DMS53 treated with DMSO at 0.1 percent for 48 hours (cell line): ENCODE results near the gene SVBP.

Source experiments
- DNase-seq: peaks from one replicate; lab custom pipeline; 2025; ENCODE audit not compliant: unreplicated experiment; lab: John Stamatoyannopoulos, UW

SVBP gene

GRCh38 chr1:42806593-42806992, 10.6 kb downstream of the SVBP start:
- no peak for DNase-seq

DNA sequence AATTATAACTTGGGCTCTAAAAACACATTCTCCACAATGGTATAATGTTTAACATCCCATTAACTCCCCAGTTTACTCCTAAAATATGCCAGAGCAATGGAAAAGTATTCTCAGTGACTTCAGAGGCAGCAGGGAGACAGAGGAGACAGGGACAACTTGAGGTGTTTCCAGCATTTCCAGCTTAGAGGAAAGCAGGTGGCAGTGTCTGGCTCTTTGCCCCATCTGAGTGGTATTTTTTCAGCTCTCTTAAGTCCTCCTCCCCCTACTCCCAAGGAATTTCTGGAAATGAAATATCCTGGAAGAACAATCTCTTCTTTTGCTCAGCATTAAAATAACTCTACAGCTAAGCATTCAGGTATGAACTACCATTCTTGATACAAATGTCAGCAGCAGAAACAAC, 11.0 kb downstream of the SVBP start:
- DNase-seq: no peak

GRCh38 chr1:42801832-42802473, 15.2 kb downstream of the SVBP start:
- DNase-seq: no peak

DNA sequence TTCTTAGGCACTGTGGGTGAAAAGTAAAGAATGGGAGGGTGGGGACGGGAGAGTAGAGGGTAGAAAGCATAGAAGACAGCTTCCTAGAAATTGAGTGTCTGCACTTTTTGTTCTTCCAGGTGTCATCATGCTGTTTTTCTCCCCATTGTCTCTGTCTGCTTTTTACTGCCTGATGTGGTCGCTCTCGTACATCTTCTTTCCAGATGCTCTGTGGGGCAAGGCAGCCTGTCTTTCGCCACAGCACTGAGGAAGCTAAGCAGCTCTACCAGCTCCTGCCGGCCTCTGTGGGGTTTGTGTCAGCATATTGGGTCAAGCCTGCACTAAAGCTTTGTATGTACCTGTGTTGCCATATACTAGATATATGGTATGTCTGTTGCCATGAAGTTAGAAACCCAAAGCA, 19.2 kb downstream of the SVBP start:
- DNase-seq: no peak

GRCh38 chr1:42797414-42797813, 19.8 kb downstream of the SVBP start:
- no peak for DNase-seq

- DNase-seq: no peak
Measured at GRCh38 chr1:42793824-42794223, 23.4 kb downstream of the SVBP start.

- DNase-seq: no peak
Measured at GRCh38 chr1:42788021-42788420, 29.2 kb downstream of the SVBP start.

DNA sequence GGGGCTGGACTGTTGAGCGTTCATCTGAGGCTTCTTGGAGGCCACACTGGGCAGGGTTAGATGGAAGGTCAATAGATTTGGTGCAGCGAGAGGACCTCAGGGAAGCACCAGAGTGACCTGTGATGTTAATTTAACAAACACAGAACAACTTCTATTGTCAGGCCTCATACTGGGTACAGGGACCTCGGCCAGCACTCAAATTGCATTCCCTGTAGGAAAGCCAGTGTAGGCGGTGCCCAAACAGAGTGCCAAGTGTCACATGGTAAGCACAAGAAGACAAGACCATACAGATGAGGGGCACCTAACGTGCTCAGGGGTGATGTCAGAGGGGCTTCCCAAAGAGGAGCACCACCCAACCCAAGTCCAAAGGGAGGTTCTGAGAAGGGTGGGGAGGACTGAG, 31.1 kb downstream of the SVBP start:
- DNase-seq: no peak

- no peak for DNase-seq
Measured at GRCh38 chr1:42784946-42785693, 32.1 kb downstream of the SVBP start, which contains the start of gene TMEM269. Gene TMEM269, plus strand, starts transcription at chr1:42784991. Its CDS starts 4,903 bp downstream, at chr1:42789894.

- no peak for DNase-seq
Measured at GRCh38 chr1:42784547-42784945, 32.7 kb downstream of the SVBP start.

DNA sequence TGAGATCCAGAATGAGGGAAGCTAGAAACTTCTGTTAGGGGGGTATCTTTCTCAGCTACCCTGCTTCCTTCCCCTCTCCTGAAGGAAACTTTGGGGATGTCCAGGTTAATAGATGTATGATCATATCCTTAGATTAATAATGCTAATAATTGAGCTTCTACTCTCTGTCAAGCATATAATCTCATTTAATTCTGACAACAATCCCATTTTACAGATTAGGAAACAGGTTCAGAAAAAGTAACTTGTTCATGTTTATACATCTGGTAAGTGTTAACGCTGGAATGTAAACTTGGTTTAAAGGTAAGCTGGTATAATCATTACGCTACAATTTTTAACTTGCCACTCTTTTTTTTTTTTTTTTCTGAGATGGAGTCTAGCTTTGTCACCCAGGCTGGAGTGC, 34.1 kb downstream of the SVBP start:
- no peak for DNase-seq

DNA sequence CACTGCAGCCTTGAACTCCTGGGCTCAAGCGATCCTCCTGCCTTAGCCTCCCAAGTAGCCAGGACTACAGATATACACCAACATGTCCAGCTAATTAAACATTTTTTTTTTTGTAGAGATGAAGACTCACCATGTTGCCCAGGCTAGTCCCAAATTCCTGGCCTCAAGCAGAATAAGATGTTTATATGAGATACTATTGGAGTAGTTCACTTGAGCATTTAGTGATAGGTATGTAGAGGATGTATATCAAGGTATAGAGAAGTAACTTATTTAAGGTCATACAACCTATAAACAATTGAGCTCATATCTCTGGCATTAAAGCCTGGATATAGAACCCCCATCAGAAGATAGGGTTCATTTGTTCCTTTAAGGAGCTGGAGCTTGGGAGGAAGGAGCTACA, 37.0 kb downstream of the SVBP start:
- DNase-seq: no peak

DNA sequence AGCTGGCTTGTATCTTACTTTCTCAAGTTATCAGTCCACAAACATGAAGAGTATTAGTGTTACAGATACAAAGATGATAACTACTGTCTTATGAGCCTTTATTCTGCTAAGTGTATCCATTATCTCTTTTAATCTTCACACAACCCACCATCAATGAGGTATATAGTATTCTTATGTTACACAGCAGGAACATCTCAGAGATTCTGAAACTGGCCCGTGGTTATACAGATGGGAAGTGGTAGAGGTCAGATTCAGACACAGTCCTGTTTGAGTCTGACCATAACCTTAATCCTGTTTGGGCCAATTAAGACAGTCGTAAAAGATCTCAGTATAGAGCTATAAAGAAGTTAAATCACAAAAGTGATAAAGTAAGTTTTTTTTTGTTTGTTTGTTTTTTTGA, 37.5 kb downstream of the SVBP start:
- DNase-seq: no peak

GRCh38 chr1:42777852-42778251, 39.3 kb downstream of the SVBP start:
- DNase-seq: peak; percentile 29

- DNase-seq: no peak
Measured at GRCh38 chr1:42776502-42776901, 40.7 kb downstream of the SVBP start.

- no peak for DNase-seq
Measured at GRCh38 chr1:42774928-42775526, 42.2 kb downstream of the SVBP start.

DNA sequence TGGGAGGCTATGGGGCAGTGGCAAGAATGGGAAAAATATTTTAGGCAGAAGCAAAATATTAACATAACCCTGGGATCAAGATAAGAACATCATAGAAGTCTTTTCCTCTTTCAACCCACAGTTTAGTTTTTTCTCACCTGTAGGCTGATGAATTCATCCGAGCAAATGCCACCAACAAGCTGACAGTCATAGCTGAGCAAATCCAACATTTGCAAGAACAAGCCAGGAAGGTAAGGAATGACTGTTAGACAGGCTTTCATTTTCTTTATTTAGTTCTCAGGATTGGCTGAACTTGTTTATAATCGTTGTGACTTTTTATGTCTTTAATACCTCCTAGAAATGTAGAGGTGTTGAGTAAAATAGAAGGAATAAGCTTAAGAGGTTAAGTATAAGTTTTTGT, 43.8 kb downstream of the SVBP start:
- DNase-seq: no peak

DNA sequence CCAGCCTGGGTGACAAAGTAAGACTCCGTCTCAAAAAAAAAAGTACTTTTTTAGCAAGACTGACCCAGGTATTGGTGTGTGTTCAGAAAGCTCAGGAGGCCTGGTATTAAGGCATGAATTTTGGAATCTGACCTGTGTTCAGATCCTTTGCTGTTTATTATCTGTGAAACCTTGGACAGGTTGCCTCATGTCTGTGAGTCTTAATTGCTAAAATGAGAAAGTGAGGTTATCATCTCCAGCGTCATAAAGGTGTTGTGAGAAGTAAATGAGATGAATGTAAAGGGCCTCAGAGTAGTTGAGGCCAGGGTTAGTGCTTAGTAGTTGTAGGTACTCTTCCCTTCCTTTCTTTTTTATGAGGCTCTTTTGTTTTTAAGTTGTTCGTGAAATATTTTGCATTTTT, 47.4 kb downstream of the SVBP start:
- DNase-seq: no peak

GRCh38 chr1:42768172-42768571, 49.0 kb downstream of the SVBP start:
- DNase-seq: no peak

DNA sequence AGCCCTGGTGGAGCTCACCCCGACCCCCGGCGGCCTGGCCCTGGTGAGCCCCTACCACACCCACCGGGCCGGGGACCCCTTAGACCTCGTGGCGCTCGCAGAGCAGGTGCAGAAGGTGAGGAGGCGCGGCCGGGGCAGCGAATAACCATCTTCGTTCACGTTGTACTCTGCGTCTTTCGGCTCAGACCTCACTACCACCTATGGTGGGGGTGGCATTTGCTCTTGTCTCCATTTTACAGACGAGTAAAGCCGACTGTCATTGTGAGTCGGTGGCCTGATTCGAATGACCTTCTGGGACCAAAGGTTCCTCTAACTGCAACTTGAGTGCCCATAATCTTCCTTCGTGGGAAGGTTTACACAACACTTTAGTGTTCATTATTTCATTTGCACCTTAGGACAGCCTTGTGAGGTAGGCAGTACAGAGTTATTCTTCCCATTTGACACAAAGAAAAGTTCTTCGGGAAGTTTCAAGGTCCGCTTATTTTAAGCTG, 49.6 kb downstream of the SVBP start:
- DNase-seq: no peak

- DNase-seq: peak; percentile 96
Measured at GRCh38 chr1:42766741-42767509, 50.3 kb downstream of the SVBP start, which contains the start of the genes C1orf50 and P3H1. Gene C1orf50, plus strand, starts transcription at chr1:42767249. Its CDS starts 63 bp downstream, at chr1:42767312. Gene P3H1, minus strand, starts transcription at chr1:42767028. Its CDS starts 57 bp downstream, at chr1:42766971.
